Endothelial cell of umbilical vein (primary cell): ENCODE measurements around the gene PAK5.

Source experiments
- POLR2A ChIP-seq: IDR thresholded peaks from 2 replicates; pipeline ENCODE4 v1.6.1; 2012; ENCODE audit warnings: low read depth, mild to moderate bottlenecking, control low read depth, low read length
- TF ChIP-seq, protein P1 (sequence below), 2 donors: IDR thresholded peaks; 1 replicate in 1 of 2; 2 replicates in 1 of 2; pipeline ENCODE4 v1.5.1; 2011; ENCODE audit warnings: low read length in 2 of 2, mild to moderate bottlenecking in 2 of 2, moderate library complexity in 2 of 2, control low read depth in 1 of 2, inconsistent platforms in 1 of 2, low read depth in 1 of 2; ENCODE audit not compliant: insufficient read depth in 1 of 2; ENCODE audit errors: extremely low read depth in 1 of 2

DNA sequence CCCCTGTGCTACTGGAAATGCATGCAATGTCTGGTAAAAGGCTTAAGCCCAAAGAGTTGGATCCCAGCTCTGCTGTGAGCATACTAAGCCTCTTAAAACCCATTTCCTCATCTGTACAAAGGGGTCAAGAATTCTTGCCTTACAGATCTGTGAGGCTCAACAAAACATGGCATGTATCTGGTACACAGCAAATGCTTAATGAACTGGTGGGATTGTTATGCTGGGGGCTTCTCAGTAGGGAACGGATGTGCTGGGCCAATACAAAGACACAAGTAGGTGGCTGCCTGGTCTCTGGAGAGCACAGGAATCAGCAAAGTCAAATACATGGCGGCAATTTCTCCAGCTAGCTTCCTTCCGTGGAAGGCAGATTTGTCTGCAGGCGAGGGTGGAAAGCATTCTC is 262.2 kb downstream of the PAK5 start:
- TF ChIP-seq POLR2A = no peak
- TF ChIP-seq, protein P1, sequence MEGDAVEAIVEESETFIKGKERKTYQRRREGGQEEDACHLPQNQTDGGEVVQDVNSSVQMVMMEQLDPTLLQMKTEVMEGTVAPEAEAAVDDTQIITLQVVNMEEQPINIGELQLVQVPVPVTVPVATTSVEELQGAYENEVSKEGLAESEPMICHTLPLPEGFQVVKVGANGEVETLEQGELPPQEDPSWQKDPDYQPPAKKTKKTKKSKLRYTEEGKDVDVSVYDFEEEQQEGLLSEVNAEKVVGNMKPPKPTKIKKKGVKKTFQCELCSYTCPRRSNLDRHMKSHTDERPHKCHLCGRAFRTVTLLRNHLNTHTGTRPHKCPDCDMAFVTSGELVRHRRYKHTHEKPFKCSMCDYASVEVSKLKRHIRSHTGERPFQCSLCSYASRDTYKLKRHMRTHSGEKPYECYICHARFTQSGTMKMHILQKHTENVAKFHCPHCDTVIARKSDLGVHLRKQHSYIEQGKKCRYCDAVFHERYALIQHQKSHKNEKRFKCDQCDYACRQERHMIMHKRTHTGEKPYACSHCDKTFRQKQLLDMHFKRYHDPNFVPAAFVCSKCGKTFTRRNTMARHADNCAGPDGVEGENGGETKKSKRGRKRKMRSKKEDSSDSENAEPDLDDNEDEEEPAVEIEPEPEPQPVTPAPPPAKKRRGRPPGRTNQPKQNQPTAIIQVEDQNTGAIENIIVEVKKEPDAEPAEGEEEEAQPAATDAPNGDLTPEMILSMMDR (IDR thresholded peaks at IDR 0.05; ENCODE audit: extremely low read depth in 1 of 2, insufficient read depth in 1 of 2, low read depth in 1 of 2, low read length in 2 of 2) = no peak
